Sigmoid colon (tissue), 7 donors: ENCODE data around the gene LGALS1. TPM values are rescaled to one million over a fixed set of nuclear protein-coding genes. Genes with fewer than 3 reads are reported as not detected.
A peak's percentile ranks its signal among the peaks of the same experiment; 100 is the strongest.

ENCODE experiments used
- DNase-seq: peaks from one replicate; pipeline ENCODE4 v3.0.0-alpha.2; 2019
- H3K27ac ChIP-seq, 4 donors: fragments of 200-600 bp; sonication (generic); one replicate each; pipeline ENCODE4 v1.5.1; 2016 to 2019; ENCODE audit warnings: mild to moderate bottlenecking in 1 of 4
- H3K27me3 ChIP-seq, 3 donors: fragments of 200-600 bp; sonication (generic); one replicate each; pipeline ENCODE4 v1.5.1; 2019; ENCODE audit warnings: mild to moderate bottlenecking in 1 of 3
- H3K36me3 ChIP-seq, 4 donors: fragments of 200-600 bp; sonication (generic); one replicate each; pipeline ENCODE4 v1.5.1; 2016 to 2019
- H3K4me1 ChIP-seq, 4 donors: fragments of 200-600 bp; sonication (generic); one replicate each; pipeline ENCODE4 v1.5.1; 2017 to 2019
- H3K4me3 ChIP-seq, 4 donors: fragments of 200-600 bp; sonication (generic); one replicate each; pipeline ENCODE4 v1.5.1; 2017 to 2019; ENCODE audit warnings: mild to moderate bottlenecking in 2 of 4, moderate library complexity in 1 of 4
- H3K9me3 ChIP-seq, 4 donors: fragments of 200-600 bp in 3 of 4; sonication (generic) in 3 of 4; one replicate each; pipeline versions ENCODE4 v1.5.1 to v1.6.1; 2013 to 2019
- EP300 ChIP-seq, 4 donors: sonication (generic); formaldehyde crosslinking; IDR thresholded peaks; one replicate each; pipeline ENCODE4 v1.6.1; 2017; ENCODE audit warnings: antibody characterized with exemption in 4 of 4
- POLR2A ChIP-seq, 2 donors: fragments of 450-650 bp; IDR thresholded peaks; one replicate each; pipeline ENCODE4 v1.6.1; 2016; ENCODE audit warnings: antibody characterized with exemption in 2 of 2, mild to moderate bottlenecking in 2 of 2, moderate library complexity in 2 of 2
- POLR2AphosphoS5 ChIP-seq, 4 donors: sonication (generic); formaldehyde crosslinking; IDR thresholded peaks; one replicate each; pipeline ENCODE4 v1.6.1; 2017; ENCODE audit warnings: antibody characterized with exemption in 4 of 4
- WGBS, 2 donors: extraction: QIAGEN DNeasy Blood & Tissue Kit; methylation state at CpG; one replicate each; pipeline ENCODE4 v1.1.7; 2013; 5-methylcytosine and 5-hydroxymethylcytosine counted together
- intact Hi-C: fragments of 100-400 bp; cut with DNase I; formaldehyde crosslinking; loops from one replicate; pipeline ENCODE4 v1.15.1; 2023
- polyA plus RNA-seq, 3 donors: library from polyadenylated mRNA; stranded (reverse); fragments of 200-250 nt; gene quantifications; one replicate each; pipeline ENCODE4 v1.2.3, GENCODE V29; 2013
- total RNA-seq, 4 donors: library from RNA; depleted of rRNA; stranded (reverse); fragments of >200 nt; gene quantifications; one replicate each; pipeline ENCODE4 v1.1.0, GENCODE V29; 2016
- TF ChIP-seq, protein P1 (sequence below), 4 experiments: fragments of 450-650 bp in 3 of 4; fragments of 200-600 bp in 1 of 4; IDR thresholded peaks; one replicate each; pipeline ENCODE4 v1.5.1; 2016 to 2019; ENCODE audit warnings: antibody characterized with exemption in 4 of 4, mild to moderate bottlenecking in 3 of 4, moderate library complexity in 2 of 4
- donor health status: healthy with polysubstance abuse.
- donor health status: Bipolar disorder and iron deficiency.
- donor health status: healthy.

LGALS1 gene
- total and polyA plus RNA-seq, 7 donors = 373 to 2,925 (median 911) TPM

DNA sequence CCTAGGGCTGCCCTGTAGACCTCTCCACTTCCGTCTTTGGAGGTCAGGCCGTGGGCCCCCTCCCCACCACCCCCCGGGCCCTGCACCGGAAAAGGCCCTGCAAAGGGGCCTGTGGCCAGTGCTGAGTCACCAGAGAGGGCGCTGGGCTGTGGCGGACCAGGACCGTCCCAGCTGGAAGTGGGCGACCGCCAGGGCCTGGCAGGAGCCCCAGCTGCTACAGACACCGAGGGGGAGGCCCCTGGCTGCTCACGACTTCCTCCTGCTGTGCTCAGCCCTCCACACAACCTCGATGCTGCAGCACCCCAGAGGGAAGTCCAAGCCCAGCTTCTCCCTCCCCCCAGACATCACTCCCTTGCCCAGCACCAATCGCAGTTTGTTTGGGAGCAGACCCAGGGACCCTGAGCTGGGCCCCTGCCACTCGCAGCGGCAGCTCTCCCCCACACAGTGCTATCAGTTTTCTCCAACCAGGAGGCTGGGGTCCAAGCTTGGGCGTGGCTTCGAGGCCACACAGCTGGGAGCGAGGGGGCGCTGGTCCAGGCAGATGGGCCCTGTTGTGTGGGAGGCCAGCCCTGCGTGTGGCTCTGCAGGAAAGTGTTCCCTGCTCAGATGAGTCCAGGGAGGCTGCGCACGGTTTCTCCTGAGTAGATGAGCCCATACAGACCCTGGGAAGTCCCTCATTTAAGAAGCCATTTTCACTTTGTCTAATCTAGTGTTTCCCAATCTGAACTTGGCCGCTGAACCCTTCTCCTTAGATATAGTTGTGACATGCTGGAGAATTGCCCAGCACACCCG lies 41.6 kb upstream of the LGALS1 start:
- intact Hi-C loops = no loop called here
- Histone ChIP-seq H3K4me1 (peaks cover 2 to 35% (median 28%) of the 10 kb centered on the region in 4 donors), H3K4me3 (peak overlapping the region in 3 of 4 donors; percentile 0 to 24 (median 20))

DNA sequence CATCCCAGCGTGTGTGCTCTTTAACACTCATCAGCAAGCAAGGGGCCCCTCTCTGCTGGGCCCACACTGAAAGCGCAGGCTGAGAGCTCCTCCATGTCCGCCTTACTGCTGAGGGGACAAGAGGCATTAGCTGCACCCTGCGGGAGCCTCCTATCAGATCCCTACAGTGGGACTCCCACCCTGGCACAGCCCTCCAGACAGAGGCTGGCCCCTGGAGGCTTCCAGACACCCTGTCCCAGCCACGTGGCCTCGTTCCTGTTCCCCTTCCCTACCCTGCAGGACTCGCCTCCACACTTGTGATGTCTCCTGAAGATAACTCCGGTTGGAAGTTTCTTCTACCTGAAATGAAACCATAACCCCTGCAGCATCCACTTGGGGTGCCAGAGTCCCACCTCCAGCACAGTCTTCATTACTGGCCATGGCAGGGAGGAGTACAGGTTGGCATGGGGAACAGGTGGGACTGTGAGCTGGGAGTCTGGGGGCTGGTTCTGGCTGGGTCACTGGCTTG lies 41.0 kb upstream of the LGALS1 start:
- 53 to 74% methylated on average over 8 of the region's 8 CpGs for WGBS, 2 donors
- intact Hi-C loops = no loop called here
- Histone ChIP-seq H3K27me3 (no peaks in the 10 kb centered on the region), H3K9me3 (no peaks in the 10 kb centered on the region), H3K4me1 (peaks cover 2 to 41% (median 34%) of the 10 kb centered on the region in 4 donors), H3K27ac (peak overlapping the region; percentile 69 to 80 (median 75)), H3K36me3 (peaks cover 5 to 32% (median 10%) of the 10 kb centered on the region in 4 donors), H3K4me3 (peak overlapping the region in 3 of 4 donors; percentile 0 to 24 (median 20))
- TF ChIP-seq EP300 (IDR thresholded peaks at IDR 0.05) (no peak), POLR2A (IDR thresholded peaks at IDR 0.05) (no peak), POLR2AphosphoS5 (IDR thresholded peaks at IDR 0.05) (no peak)
- TF ChIP-seq, protein P1, sequence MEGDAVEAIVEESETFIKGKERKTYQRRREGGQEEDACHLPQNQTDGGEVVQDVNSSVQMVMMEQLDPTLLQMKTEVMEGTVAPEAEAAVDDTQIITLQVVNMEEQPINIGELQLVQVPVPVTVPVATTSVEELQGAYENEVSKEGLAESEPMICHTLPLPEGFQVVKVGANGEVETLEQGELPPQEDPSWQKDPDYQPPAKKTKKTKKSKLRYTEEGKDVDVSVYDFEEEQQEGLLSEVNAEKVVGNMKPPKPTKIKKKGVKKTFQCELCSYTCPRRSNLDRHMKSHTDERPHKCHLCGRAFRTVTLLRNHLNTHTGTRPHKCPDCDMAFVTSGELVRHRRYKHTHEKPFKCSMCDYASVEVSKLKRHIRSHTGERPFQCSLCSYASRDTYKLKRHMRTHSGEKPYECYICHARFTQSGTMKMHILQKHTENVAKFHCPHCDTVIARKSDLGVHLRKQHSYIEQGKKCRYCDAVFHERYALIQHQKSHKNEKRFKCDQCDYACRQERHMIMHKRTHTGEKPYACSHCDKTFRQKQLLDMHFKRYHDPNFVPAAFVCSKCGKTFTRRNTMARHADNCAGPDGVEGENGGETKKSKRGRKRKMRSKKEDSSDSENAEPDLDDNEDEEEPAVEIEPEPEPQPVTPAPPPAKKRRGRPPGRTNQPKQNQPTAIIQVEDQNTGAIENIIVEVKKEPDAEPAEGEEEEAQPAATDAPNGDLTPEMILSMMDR (IDR thresholded peaks at IDR 0.05) = no peak
- no peak for DNase-seq

More for the DNA sequence above, 41.6 kb upstream of the LGALS1 start:
- H3K9me3 ChIP-seq = no peaks in the 10 kb centered on the region
- peak overlapping the region; percentile 69 to 80 (median 75) for H3K27ac ChIP-seq
- 23 to 58% methylated on average over 24 of the region's 24 CpGs for WGBS, 2 donors
- peaks cover 5 to 38% (median 12%) of the 10 kb centered on the region in 4 donors for H3K36me3 ChIP-seq
- peak; percentile 95 for DNase-seq
- TF ChIP-seq EP300 (IDR thresholded peaks at IDR 0.05) (no peak), POLR2AphosphoS5 (IDR thresholded peaks at IDR 0.05) (peak in 1 of 4 donors; percentile 23), POLR2A (IDR thresholded peaks at IDR 0.05) (no peak)
- TF ChIP-seq, protein P1 (IDR thresholded peaks at IDR 0.05) = peak in 2 of 4 experiments; percentile 24 to 27
- no peaks in the 10 kb centered on the region for H3K27me3 ChIP-seq

GRCh38 chr22:37635157-37635556 lies 40.3 kb upstream of the LGALS1 start:
- intact Hi-C loops = no loop called here
- peaks cover 2 to 48% (median 41%) of the 10 kb centered on the region in 4 donors for H3K4me1 ChIP-seq

GRCh38 chr22:37636186-37636948 lies 39.1 kb upstream of the LGALS1 start:
- intact Hi-C loops = no loop called here
- 47 to 61% methylated on average over 6 of the region's 6 CpGs for WGBS, 2 donors
- H3K27me3 ChIP-seq = peaks cover 0 to 7% (median 6%) of the 10 kb centered on the region in 3 donors
- no peak for DNase-seq
- no peak for TF ChIP-seq POLR2AphosphoS5 (IDR thresholded peaks at IDR 0.05)
- TF ChIP-seq, protein P1 (IDR thresholded peaks at IDR 0.05) = no peak
- TF ChIP-seq EP300 (IDR thresholded peaks at IDR 0.05) = no peak
- no peak for TF ChIP-seq POLR2A (IDR thresholded peaks at IDR 0.05)
- no peak overlapping the region for H3K4me3 ChIP-seq
- peaks cover 0 to 13% (median 2%) of the 10 kb centered on the region in 4 donors for H3K36me3 ChIP-seq
- peaks cover 2 to 54% (median 45%) of the 10 kb centered on the region in 4 donors for H3K4me1 ChIP-seq
- no peak overlapping the region for H3K27ac ChIP-seq
- H3K9me3 ChIP-seq = no peaks in the 10 kb centered on the region

More at GRCh38 chr22:37635157-37635556, 40.3 kb upstream of the LGALS1 start:
- DNase-seq = no peak
- TF ChIP-seq EP300 (IDR thresholded peaks at IDR 0.05) (no peak), POLR2A (IDR thresholded peaks at IDR 0.05) (no peak), POLR2AphosphoS5 (IDR thresholded peaks at IDR 0.05) (no peak)
- TF ChIP-seq, protein P1 (IDR thresholded peaks at IDR 0.05) = no peak
- Histone ChIP-seq H3K9me3 (no peaks in the 10 kb centered on the region), H3K4me3 (no peak overlapping the region), H3K27ac (peak overlapping the region; percentile 69 to 80 (median 75)), H3K27me3 (peaks cover 0 to 4% (median under 1%) of the 10 kb centered on the region in 3 donors), H3K36me3 (peaks cover 1 to 25% (median 4%) of the 10 kb centered on the region in 4 donors)
- WGBS, 2 donors = 85 to 89% methylated on average over 7 of the region's 7 CpGs
